ENCODE data around the gene KLHL29.

KLHL29 gene

DNA sequence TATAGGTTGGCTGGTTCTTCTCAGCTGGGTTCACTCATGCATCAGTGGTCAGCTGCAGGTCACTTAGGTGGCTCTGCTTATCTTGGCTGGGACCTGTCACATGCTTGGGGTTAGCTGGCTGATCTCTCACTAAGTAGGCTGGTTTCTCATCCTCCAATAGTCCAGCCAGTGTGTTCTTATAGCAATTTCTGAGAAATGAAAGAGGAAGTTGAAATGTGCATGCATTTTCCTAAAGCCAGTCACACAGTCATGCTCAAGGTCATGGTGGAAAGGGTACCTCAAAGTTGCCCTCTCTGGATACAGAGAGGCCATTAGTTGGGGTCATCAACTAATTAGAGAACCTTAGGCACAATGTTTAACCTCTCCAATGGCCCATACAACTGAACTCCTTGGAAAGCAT is 64.4 kb downstream of the KLHL29 start:
- no peak for DNase-seq (ENCODE audit: low read depth, low spot score)

DNA sequence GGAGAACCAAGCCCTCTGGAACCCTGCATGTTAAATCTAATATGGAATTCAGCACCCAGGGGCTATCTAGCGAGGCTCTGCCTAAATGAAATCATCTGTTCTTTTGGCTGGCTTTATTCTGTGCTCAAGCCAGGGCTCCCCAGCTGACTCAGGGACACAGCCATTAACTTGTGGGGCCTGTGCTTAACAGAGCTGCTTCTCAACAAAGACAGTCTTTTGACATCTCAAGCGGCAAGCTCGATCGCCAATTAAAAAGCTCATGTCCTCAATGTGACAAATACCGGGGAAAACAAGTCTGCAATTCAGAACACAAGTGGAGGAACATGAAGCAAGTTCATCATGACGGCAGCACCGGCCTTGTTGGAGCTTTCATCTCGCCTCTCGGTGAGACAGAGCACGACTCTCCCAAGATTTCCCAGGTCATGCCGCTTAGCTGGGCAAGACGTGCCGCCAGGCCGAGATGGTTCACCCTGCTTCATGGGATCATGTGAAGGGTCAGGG is 64.9 kb downstream of the KLHL29 start:
- no peak for DNase-seq (ENCODE audit: low read depth, low spot score)

DNA sequence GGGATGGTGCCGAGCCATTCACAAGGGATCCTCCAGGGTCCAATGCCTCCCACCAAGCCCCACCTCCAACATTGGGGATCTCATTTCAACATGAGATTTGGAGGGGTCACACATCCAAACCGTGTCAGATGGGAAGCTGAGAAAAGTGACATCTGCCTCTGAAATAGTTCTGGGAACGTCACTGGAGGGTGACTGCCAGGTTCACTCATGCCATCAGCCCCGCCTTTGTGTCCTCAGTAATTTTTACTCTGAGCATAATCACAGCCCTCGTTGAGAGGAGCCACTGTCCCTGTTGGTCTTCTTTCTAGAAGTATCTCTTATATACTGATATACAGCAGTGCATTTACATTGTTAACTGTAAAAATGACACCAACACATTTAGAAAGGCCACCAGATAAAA is 67.4 kb downstream of the KLHL29 start:
- no peak for DNase-seq (ENCODE audit: low read depth, low spot score)

DNA sequence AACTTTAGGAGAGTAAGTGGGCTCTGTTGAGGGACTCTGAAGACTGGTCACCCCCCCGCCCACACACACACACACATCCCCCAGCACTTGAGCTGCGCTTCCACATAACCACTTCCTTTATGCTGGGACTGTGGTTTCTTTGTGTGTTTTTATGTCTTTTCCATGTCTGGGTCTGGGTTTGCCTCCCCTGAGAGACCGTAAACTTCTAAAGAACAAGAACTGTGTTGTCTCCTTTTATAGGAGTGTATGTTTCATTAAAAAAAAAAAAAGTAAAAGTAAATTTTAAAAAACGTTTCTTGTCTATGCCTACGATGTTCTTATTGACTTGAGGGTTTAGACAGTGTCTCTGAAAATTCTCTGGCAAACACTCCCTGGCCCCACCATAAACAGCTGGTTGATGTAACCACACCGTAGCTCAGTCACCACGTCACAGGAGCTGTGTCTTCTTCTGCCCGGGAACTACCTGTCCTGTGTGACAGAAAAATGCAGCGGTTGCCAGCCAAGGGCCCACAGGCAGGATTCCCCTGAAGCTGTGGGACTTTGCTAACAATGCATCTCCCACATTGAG is 68.0 kb downstream of the KLHL29 start:
- DNase-seq (ENCODE audit: low read depth, low spot score): no peak

DNA sequence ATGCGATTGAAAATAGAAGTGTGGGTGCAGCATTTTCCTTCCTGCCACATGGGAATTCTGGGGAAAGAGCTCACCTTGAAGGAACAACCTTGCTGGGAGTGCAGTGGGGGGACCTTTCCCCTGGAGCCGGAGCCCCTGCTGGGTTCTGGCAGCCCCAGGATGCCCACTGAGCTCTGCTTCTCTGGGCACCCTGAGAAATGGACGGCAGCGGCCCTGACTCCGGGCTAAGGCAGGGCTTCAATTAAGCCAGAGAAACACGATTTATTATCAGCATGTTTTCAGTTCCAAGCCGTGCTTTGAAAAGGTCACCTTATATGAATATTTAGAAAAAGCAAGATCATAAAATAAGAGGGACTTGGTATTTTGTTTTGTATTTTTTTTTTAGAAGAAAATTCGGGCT is 68.5 kb downstream of the KLHL29 start:
- DNase-seq (ENCODE audit: low read depth, low spot score): no peak

DNA sequence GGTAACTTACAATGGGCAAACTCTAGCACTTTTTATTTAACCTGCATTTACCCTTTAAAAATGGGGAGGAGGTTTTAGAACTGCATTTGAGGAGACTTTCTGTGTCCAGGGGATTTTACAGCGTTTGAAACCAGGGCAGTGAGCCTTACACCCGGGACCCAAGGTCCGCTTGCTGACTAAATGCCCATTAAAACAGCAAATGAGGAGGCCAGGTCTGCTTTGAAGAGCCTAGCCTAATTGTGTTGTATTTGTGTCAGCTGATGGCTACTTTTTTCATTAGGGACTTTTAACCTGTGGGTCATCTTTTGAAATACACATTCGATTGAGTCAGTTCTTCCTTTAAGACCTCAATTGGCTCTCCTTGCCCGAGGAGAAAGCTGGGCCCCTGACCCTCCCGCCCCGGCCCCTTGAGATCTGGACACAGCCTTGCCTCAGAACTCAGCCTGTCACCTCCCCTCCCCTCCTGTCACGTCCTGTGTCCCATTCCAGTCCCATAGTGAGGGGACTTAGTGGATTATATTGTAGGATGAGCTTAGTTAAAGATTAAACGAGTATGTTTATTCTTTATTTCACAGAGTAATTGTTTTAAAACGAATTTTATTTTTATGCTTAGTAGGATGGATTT is 69.0 kb downstream of the KLHL29 start:
- no peak for DNase-seq (ENCODE audit: low read depth, low spot score)

DNA sequence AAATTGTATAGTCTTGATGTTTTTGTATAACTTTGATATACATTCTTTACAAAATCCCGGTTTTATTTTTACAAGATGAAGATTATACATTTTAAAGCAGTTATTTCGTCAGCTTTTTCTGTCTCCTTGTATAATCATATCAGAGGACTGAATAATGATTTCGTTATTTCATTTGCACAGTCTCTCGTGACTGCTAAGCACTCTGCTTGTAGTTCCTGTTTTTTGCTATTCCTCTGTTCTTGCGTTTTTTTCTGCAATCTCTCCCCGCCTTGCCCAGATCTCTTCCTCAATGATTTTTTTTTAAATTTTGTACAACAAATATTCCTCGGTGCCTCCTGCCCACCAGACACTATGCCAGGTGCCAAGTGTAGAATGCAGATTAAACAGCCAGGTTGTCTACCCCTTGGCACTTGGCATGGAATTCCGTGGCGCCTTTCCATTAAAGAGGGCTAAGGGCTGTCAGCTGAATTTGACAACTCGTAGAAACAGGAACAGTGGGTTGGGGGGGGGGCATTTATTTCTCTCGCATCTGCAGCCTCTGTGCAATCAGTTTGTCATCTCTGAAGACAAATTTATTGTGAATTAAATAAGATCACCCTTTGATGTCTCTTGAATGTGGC is 69.6 kb downstream of the KLHL29 start:
- no peak for DNase-seq (ENCODE audit: low read depth, low spot score)

DNA sequence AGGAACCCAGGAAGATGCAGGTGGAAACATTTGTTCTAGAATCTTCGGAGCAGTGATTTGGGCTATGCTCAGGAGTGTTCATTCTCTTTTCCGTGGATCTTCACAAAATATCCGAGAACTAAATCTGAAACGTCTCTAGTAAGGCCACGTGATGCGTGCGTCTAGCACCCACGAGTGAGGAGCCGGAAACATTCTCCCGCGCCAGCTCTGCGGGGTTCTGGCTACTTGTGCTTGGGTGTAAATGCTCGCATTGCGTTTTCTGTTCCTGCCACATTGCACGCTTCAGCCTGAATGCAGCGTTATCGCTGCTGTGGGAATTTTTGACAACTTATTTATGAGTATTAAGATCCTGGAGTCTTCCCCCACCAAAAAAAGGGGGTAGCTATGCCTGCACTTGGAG is 71.4 kb downstream of the KLHL29 start:
- DNase-seq (ENCODE audit: low read depth, low spot score): no peak

DNA sequence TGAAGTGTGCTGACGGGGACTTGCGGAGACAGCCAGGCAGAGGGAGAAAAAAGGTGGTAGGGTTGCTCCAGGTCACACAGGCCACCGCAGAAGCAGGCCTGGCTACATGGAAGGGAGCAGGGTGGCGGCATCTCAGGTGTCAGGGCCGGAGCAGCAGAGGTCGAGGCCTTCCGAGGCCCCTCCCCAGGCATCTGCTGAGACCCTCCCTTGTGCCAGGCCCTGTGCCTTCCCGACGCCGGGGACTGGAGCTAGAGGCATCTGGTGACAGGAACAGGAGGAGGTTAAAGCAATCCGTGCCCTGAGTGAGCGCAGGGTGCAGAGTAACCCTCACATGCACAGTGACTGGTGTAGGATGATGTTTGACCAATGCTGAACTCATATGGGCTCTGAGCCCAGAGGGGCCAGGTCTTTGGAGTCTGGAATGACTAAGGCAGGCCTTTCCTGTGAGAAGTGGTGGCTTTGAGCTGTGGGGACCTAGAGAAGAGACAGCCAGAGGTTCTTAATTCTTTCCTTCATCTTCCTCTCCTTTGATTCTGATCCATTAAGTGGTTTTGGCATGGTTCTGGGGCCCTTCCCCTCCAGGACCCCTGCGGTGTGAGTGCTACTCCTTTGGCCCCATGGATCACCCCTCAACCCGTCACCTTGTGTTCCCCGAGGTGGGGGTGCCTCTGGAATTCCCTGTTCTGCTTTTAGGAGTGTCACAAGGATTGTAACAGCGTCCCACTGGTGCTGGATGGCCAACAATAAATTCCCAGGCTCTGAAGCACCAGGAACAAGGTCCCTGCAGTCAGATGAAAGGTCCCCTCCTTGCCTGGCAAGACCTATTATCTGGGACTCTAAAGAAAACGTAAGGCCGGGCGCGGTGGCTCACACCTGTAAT is 72.1 kb downstream of the KLHL29 start:
- DNase-seq (ENCODE audit: low read depth, low spot score): no peak

DNA sequence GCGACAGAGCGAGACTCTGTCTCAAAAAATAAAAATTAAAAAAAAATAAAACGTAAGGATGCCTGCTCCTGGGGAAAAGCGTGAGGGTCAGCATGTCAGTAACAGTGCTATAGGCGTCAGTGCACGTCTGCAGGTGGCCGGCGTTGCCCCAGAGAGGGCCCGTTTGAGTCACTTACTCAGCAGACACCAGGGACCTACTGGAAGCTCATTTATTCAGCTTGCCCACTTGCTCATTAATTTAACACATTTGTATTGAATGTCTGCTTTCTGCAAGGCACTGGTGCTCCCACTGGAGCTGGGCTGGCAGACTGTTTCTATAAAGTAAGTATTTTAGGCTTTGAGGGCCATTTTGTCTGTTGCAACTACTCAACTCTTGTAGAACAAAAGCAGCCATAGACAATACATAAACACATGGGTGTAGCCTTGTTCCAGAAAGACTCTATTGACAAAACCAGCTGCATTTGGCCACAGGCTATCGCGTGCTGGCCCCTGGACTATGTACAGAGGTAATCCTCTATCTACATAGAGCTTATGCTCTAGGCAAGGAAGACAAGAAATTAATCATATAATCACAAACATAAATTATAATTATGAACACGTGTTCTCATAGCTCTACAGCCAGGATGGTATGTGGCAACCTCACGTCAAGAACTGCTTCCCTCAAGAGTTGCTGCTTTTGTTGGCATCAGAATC is 73.2 kb downstream of the KLHL29 start:
- no peak for DNase-seq (ENCODE audit: low read depth, low spot score)

DNA sequence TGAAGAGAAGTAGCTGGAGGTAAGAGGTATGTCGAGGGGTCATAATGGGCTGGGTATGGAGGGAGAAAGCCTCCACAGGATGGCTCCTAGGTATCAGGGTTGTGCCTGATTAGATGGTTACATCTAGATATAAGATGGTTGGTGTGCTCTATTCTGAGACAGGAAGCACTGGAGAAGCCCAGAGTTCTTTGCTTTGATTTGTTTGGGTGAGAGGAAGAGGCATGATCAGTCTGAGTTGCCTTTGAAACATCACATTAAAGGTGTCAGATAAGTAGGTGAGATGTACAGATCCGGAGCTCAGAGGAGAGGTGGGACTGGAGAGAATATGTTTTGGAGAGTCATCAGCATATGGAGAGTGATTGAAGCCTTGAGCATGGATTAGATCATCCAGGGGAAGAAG is 74.1 kb downstream of the KLHL29 start:
- no peak for DNase-seq (ENCODE audit: low read depth, low spot score)

DNA sequence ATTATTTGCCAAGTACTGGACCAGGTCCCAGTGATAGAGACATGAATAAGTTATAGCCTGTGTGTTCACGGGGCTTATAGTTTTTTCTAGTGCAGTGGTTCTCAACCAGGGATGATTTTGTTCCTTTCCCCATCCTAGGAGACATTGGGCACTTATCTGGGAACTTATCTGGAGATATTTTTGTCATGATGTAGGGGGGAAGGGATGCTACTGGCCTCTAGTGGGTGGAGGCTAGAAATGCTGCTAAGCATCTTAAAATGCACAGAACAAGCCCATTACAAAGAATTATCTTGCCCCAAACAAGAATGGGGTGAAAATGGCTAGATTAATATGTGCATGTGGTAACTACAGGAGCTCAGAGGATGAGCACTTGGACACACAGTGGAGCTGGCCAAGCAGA is 75.2 kb downstream of the KLHL29 start:
- DNase-seq (ENCODE audit: low read depth, low spot score): no peak

DNA sequence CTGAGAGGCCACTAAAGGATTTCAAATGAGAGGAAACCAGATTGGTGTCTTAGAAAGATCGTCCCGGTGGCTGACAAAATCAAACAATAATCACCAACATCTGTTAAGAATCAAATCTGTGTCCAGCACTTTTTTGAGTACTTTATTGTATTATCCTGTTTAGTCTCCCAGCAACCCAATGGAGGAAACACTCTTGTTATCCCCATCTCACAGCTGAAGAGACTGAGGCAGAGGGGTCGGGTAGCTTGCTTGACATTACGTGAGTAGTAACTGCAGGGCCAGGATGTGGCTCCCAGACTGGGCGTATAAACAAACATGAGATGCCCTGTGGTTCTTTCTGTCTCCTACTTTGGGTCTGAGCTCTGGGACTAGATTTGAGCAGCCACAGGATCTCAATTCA is 76.0 kb downstream of the KLHL29 start:
- no peak for DNase-seq (ENCODE audit: low read depth, low spot score)

DNA sequence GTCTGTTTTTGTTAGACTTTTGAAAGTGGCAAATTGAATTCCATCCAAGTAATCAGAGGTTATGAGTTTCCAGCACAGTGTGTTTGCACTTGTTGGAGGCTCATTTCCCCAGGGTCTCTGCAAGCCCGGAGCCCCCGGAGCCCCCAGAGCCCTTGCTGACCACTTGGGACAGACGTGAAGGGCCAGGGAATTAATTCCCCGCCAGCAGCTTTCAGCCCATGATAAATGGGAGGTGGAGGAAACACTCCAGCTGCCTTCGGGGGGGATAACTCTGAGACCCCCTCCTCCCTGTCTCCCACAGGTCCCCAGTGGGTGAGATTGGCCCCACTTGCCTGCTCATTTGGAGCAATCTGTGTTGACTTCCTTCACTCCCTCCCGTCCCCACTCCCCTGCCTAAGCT is 79.2 kb downstream of the KLHL29 start:
- DNase-seq (ENCODE audit: low read depth, low spot score): no peak

DNA sequence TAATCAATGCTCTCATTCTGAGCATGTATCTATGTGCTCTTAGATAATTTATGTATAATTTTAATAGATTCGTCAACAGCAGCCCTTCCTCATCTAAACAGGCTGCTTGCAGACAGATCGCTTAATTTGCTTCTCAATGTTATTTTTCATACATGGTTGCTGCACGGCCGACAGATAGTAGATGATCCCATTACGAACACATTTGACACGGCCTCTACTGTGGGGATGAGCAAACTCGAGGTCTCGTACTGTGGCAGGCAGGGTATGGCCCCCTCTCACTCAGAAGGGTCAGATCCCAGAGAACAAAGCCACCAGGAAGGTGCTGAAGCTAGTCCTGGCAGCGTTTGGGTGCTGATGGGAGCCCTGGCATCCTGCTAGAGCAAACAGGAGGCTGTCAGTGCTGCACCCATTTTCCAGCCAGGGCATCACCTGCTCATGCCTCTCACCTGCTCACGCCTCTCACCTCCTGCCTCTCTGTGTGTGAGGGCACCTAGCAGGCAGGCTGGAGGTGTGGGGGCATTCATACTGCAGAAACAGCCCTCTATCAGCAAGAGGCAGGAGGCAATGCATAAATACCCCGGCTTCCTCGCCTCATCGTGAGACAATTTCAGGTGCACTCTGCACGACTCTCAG is 80.0 kb downstream of the KLHL29 start:
- DNase-seq (ENCODE audit: low read depth, low spot score): no peak

DNA sequence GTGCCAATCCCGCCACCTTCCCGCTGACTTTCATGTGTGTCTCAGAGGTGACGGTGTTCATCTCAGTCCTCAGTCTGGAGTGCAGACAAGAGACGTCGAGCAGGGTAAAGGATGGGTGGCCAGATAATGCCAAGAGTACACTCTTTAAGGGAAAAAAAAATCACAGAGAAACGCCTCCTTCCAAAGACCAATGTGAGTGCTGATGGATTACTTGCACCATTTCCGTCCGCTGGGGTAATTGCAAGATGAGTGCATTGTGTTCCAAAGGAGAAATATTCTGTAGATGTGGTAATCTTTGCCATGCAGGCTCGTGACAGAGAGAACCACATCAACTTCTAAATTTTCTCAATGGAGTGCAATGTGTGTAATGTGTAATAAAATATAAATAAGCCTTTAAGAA is 81.0 kb downstream of the KLHL29 start:
- no peak for DNase-seq (ENCODE audit: low read depth, low spot score)

DNA sequence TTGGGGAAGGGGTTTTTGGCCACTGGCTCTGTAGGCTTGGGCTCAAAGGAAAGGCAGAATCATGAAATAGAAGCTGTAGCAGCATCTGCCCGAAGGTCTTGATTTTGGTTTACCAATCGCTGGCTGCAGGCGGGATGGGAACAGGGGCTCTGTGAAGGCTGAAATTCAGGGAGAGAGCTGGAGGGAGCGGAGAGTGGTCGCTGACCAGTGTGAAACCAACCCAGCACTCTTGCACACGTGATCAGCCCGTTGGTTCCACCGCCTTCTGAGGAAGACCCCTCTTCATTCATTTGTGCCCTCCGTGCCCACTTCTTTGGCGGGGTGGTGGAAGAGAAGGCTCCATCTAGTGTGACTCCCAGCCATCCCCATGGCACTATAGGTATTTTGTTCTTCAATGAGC is 82.6 kb downstream of the KLHL29 start:
- DNase-seq (ENCODE audit: low read depth, low spot score): no peak

DNA sequence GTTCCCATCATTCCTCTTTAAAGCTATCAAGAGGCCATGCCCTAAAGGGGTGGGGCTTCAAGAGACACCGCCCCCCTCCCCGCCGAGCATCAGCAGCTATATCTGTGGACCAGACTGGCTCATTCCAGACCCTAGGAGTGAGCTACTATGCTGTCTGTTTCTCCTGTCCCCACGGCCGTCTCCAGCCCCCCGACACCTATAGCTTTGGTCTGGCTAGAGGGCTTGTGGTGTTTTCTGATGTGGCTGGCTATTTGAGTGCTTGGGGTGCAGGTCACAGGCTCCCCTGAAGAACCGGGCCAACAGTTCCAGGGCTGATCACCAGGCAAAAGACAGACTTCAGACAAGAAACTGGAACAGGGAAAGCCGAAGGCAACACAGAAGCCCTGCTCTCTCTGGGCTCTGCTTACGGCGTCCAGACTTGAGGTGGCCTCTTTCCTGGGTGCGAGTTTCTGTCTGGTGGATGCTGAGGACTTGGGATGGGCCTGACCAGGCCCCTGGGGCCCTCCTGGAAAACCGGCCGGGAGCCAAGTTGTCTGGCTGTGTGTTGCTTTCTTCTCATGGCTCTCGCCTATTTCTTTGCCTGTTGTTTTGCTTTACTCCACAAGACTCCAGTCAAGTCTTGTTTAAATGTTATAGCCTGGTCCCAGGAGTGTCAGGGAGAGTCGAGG is 83.6 kb downstream of the KLHL29 start:
- DNase-seq (ENCODE audit: low read depth, low spot score): no peak

DNA sequence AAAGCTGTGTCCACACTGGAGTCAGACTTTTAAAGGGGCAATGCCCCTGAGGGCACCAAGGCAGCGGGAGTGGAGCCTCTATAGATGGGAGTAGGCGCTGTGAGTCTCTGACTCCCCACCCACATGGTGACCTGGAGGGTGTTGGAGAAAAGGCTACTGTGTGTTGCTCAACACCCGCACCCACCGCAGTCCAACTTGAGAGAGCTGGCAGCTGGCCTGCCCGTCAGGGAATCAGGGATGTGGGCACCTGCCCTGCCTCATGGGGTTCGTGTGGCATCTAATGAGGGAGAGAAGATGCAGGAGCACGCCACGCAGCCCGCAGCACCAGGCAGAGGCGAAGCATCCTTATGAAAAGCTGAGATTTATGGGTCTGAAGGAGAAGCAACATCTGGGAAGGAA is 84.2 kb downstream of the KLHL29 start:
- DNase-seq (ENCODE audit: low read depth, low spot score): no peak

DNA sequence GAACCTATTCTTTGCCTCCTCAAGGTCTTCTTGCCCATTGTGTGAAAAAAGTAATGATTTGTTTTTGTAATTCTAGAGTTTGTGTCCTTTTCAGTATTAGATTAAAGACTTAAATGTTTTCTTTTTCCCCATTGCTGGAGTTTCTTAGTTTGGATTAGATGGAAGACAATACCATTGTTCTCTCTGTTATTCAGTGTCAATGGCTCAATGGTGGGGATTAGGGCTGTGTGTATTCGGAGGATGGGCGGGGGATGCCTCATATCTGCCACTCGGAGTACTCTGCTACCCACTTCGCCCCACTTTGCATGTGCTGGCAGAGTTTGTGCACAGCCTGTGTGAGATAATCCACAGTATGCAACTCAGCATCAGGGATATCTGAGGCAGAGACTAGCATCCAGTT is 90.1 kb downstream of the KLHL29 start:
- no peak for DNase-seq (ENCODE audit: low read depth, low spot score)

DNA sequence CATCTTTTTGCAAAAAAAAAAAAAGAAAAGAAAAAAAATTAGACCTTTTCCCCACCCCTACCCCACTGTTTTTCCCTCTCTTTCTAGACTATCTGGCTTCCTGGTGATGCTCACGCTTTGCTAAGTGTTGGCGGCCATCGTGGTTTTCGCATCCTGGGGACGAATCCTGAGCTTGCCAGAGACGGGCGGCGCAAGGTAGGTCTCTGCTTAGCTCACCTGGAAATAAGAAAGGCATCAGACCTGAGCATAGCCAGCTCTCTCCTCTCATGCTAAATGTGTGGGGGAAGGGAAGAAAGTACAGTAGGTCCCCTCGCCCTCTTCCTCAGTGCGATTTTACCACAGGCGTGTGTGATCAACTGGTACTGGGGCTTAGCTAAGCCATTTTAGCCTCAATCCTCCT is 90.5 kb downstream of the KLHL29 start:
- no peak for DNase-seq (ENCODE audit: low read depth, low spot score)
